IPS-18a (cell line): Measurements from ENCODE around the gene FOXD4L3.
"Not testable (repeated sequence)": the region's sequence is repeated elsewhere in the genome, so short reads cannot be mapped to it uniquely, and the experiment has no call there.

Source experiments
- H3K27ac ChIP-seq: one replicate; pipeline ENCODE4 v1.5.1; 2013; ENCODE audit warnings: low read length
- H3K27me3 ChIP-seq: one replicate; pipeline ENCODE4 v1.6.1; 2013; ENCODE audit warnings: mild to moderate bottlenecking, low read length; ENCODE audit not compliant: control insufficient read depth, insufficient read depth
- H3K36me3 ChIP-seq: one replicate; pipeline ENCODE4 v1.6.1; 2013; ENCODE audit warnings: low read depth, low read length; ENCODE audit not compliant: control insufficient read depth
- H3K4me1 ChIP-seq: one replicate; pipeline ENCODE4 v1.6.1; 2013; ENCODE audit warnings: low read depth, low read length; ENCODE audit not compliant: control insufficient read depth
- H3K4me3 ChIP-seq: one replicate; pipeline ENCODE4 v1.5.1; 2013; ENCODE audit warnings: low read length
- H3K9ac ChIP-seq: one replicate; pipeline ENCODE4 v1.6.1; 2013; ENCODE audit warnings: mild to moderate bottlenecking, low read length, moderate library complexity
- H3K9me3 ChIP-seq: one replicate; pipeline ENCODE4 v1.6.1; 2013; ENCODE audit warnings: low read depth, low read length; ENCODE audit not compliant: control insufficient read depth

FOXD4L3 gene

GRCh38 chr9:68324518-68324917 lies 21.9 kb downstream of the FOXD4L3 start:
- not testable (repeated sequence) for H3K27ac ChIP-seq, H3K9ac ChIP-seq, H3K4me3 ChIP-seq, H3K4me1 ChIP-seq, H3K9me3 ChIP-seq, H3K36me3 ChIP-seq
- peaks cover 13% of the 10 kb centered on the region for H3K27me3 ChIP-seq

- H3K27me3 ChIP-seq, H3K4me1 ChIP-seq, H3K9ac ChIP-seq, H3K36me3 ChIP-seq, H3K9me3 ChIP-seq, H3K4me3 ChIP-seq, H3K27ac ChIP-seq: not testable (repeated sequence)
Observed at GRCh38 chr9:68329106-68329505, 26.4 kb downstream of the FOXD4L3 start.

GRCh38 chr9:68330531-68331173 lies 28.0 kb downstream of the FOXD4L3 start:
- H3K9ac ChIP-seq, H3K9me3 ChIP-seq, H3K4me3 ChIP-seq, H3K36me3 ChIP-seq, H3K4me1 ChIP-seq, H3K27me3 ChIP-seq, H3K27ac ChIP-seq: not testable (repeated sequence)

GRCh38 chr9:68332122-68332521 lies 29.5 kb downstream of the FOXD4L3 start:
- not testable (repeated sequence) for H3K9ac ChIP-seq, H3K36me3 ChIP-seq, H3K4me1 ChIP-seq, H3K27ac ChIP-seq, H3K9me3 ChIP-seq, H3K27me3 ChIP-seq, H3K4me3 ChIP-seq

GRCh38 chr9:68335935-68336334 lies 33.3 kb downstream of the FOXD4L3 start:
- not testable (repeated sequence) for H3K4me3 ChIP-seq, H3K36me3 ChIP-seq, H3K27ac ChIP-seq, H3K4me1 ChIP-seq, H3K27me3 ChIP-seq, H3K9ac ChIP-seq, H3K9me3 ChIP-seq

GRCh38 chr9:68336639-68337339 lies 34.1 kb downstream of the FOXD4L3 start:
- not testable (repeated sequence) for H3K9me3 ChIP-seq, H3K27me3 ChIP-seq, H3K36me3 ChIP-seq, H3K4me3 ChIP-seq, H3K4me1 ChIP-seq, H3K27ac ChIP-seq, H3K9ac ChIP-seq

GRCh38 chr9:68338000-68338399 lies 35.3 kb downstream of the FOXD4L3 start:
- H3K27me3 ChIP-seq, H3K4me1 ChIP-seq, H3K9ac ChIP-seq, H3K4me3 ChIP-seq, H3K27ac ChIP-seq, H3K36me3 ChIP-seq, H3K9me3 ChIP-seq: not testable (repeated sequence)

- not testable (repeated sequence) for H3K36me3 ChIP-seq, H3K27me3 ChIP-seq, H3K4me1 ChIP-seq, H3K9me3 ChIP-seq, H3K27ac ChIP-seq, H3K4me3 ChIP-seq, H3K9ac ChIP-seq
Observed at GRCh38 chr9:68342265-68343025, 39.8 kb downstream of the FOXD4L3 start.

GRCh38 chr9:68343242-68343641 lies 40.6 kb downstream of the FOXD4L3 start:
- not testable (repeated sequence) for H3K4me3 ChIP-seq

GRCh38 chr9:68343992-68344391 lies 41.3 kb downstream of the FOXD4L3 start:
- not testable (repeated sequence) for H3K27me3 ChIP-seq, H3K36me3 ChIP-seq, H3K27ac ChIP-seq, H3K4me1 ChIP-seq, H3K9ac ChIP-seq, H3K9me3 ChIP-seq, H3K4me3 ChIP-seq

More at GRCh38 chr9:68343242-68343641, 40.6 kb downstream of the FOXD4L3 start:
- not testable (repeated sequence) for H3K9ac ChIP-seq, H3K27ac ChIP-seq, H3K36me3 ChIP-seq, H3K4me1 ChIP-seq, H3K9me3 ChIP-seq, H3K27me3 ChIP-seq

- not testable (repeated sequence) for H3K27ac ChIP-seq, H3K4me3 ChIP-seq, H3K9me3 ChIP-seq, H3K36me3 ChIP-seq, H3K9ac ChIP-seq, H3K4me1 ChIP-seq
- H3K27me3 ChIP-seq, result peaks cover 35% of the 10 kb centered on the region
Observed at GRCh38 chr9:68351689-68352088, 49.0 kb downstream of the FOXD4L3 start.
